Natural killer cell (primary cell): Measurements from ENCODE around the gene CEP41. TPM values are rescaled to one million over a fixed set of nuclear protein-coding genes. Genes with fewer than 3 reads are reported as not detected.
"Not testable (repeated sequence)": the region's sequence is repeated elsewhere in the genome, so short reads cannot be mapped to it uniquely, and the experiment has no call there.

Experiments
- ATAC-seq, 3 donors: fragments of 150-1000 bp in 2 of 3; fragments of 200-7000 bp in 1 of 3; cut with Tn5 transposase; 1 replicate in 1 of 3; 2 replicates in 2 of 3; pipeline ENCODE4 v1.10.0; 2021; ENCODE audit warnings: mild to moderate bottlenecking in 2 of 3, moderate library complexity in 2 of 3
- DNase-seq, 2 donors: peaks; one replicate each; pipeline versions ENCODE4 v3.0.0 to v3.0.0-alpha.2; 2013 to 2021; ENCODE audit warnings: mixed read lengths in 1 of 2
- H3K27ac ChIP-seq: one replicate; pipeline ENCODE4 v1.5.1; 2013; ENCODE audit warnings: mild to moderate bottlenecking, low read length
- H3K27me3 ChIP-seq: one replicate; pipeline ENCODE4 v1.6.1; 2013; ENCODE audit warnings: low read length; ENCODE audit not compliant: control insufficient read depth, insufficient read depth
- H3K36me3 ChIP-seq: one replicate; pipeline ENCODE4 v1.6.1; 2013; ENCODE audit warnings: low read length; ENCODE audit not compliant: control insufficient read depth, insufficient read depth
- H3K4me1 ChIP-seq: one replicate; pipeline ENCODE4 v1.6.1; 2013; ENCODE audit warnings: low read length; ENCODE audit not compliant: control insufficient read depth, insufficient read depth
- H3K4me3 ChIP-seq: one replicate; pipeline ENCODE4 v1.5.1; 2013; ENCODE audit warnings: low read length
- H3K9me3 ChIP-seq: one replicate; pipeline ENCODE4 v1.6.1; 2013; ENCODE audit warnings: low read length; ENCODE audit not compliant: control insufficient read depth, insufficient read depth
- H3K27ac Mint-ChIP-seq, 2 donors: one replicate each; pipeline ENCODE4 v1.8.0; 2022; ENCODE audit warnings: mild to moderate bottlenecking in 2 of 2, mixed read lengths in 2 of 2, moderate library complexity in 1 of 2
- H3K27me3 Mint-ChIP-seq, 2 donors: one replicate each; pipeline ENCODE4 v1.8.0; 2022; ENCODE audit warnings: low read depth in 2 of 2, mixed read lengths in 2 of 2
- H3K36me3 Mint-ChIP-seq: one replicate; pipeline ENCODE4 v1.8.0; 2022; ENCODE audit warnings: mixed read lengths
- H3K4me1 Mint-ChIP-seq, 2 donors: one replicate each; pipeline ENCODE4 v1.8.0; 2022; ENCODE audit warnings: mixed read lengths in 2 of 2
- H3K4me3 Mint-ChIP-seq: one replicate; pipeline ENCODE4 v1.8.0; 2022; ENCODE audit warnings: mild to moderate bottlenecking, moderate library complexity, mixed read lengths
- H3K9me3 Mint-ChIP-seq, 2 donors: one replicate each; pipeline ENCODE4 v1.8.0; 2022; ENCODE audit warnings: mixed read lengths in 2 of 2
- WGBS: methylation state at CpG from one replicate; pipeline ENCODE4 v1.1.7; 2013; ENCODE audit warnings: missing lambda C conversion rate; ENCODE audit not compliant: insufficient coverage; 5-methylcytosine and 5-hydroxymethylcytosine counted together
- intact Hi-C: fragments of 100-400 bp; cut with micrococcal nuclease; formaldehyde crosslinking; loops from one replicate; pipeline ENCODE4 v1.14.2; 2022
- total RNA-seq, 4 donors: library from RNA; stranded (reverse); fragments of 120-200 nt in 1 of 4; gene quantifications; one replicate each; pipeline versions ENCODE4 v1.2.3 to v1.2.4, GENCODE V29; 2013 to 2022
- TF ChIP-seq, protein P1 (sequence below): fragments of 200-600 bp; IDR thresholded peaks from one replicate; pipeline ENCODE4 v1.8.0; 2022; ENCODE audit warnings: antibody characterized with exemption

Gene CEP41
- total RNA-seq, 3 donors from 2014 or later (not counting 1 experiment from before 2014, with no cell fraction given): 8.7 to 14.2 (median 11.2) TPM

DNA sequence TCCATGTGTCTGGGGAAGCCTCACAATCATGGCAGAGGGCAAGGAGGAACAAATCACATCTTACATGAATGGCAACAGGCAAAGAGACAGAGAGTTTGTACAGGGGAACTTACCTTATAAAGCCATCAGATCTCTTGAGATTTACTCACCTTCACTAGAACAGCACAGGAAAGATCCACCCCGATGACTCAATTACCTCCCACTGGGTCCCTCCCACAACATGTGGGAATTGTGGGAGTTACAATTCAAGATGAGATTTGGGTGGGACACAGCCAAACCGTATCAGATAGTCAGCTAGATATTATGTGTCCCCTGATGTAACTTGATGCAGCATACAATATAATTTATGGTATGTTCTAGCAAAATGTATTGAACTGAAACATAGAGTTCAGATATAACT lies 14.1 kb upstream of the CEP41 start:
- Mint-ChIP-seq H3K27me3 (no peaks in the 10 kb centered on the region), H3K4me1 (peaks cover 14 to 20% of the 10 kb centered on the region in 2 donors), H3K27ac (no peak overlapping the region), H3K4me3 (no peak overlapping the region), H3K36me3 (peaks cover 15% of the 10 kb centered on the region), H3K9me3 (peaks cover 2% of the 10 kb centered on the region in 2 donors)
- no peak for DNase-seq
- intact Hi-C loops: no loop called here
- no peak overlapping the region for H3K27ac ChIP-seq
- H3K4me1 ChIP-seq: no peaks in the 10 kb centered on the region
- H3K4me3 ChIP-seq: no peak overlapping the region
- TF ChIP-seq, protein P1, sequence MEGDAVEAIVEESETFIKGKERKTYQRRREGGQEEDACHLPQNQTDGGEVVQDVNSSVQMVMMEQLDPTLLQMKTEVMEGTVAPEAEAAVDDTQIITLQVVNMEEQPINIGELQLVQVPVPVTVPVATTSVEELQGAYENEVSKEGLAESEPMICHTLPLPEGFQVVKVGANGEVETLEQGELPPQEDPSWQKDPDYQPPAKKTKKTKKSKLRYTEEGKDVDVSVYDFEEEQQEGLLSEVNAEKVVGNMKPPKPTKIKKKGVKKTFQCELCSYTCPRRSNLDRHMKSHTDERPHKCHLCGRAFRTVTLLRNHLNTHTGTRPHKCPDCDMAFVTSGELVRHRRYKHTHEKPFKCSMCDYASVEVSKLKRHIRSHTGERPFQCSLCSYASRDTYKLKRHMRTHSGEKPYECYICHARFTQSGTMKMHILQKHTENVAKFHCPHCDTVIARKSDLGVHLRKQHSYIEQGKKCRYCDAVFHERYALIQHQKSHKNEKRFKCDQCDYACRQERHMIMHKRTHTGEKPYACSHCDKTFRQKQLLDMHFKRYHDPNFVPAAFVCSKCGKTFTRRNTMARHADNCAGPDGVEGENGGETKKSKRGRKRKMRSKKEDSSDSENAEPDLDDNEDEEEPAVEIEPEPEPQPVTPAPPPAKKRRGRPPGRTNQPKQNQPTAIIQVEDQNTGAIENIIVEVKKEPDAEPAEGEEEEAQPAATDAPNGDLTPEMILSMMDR: no peak
- no peaks in the 10 kb centered on the region for H3K27me3 ChIP-seq
- WGBS: 80% methylated on average over 1 of the region's 2 CpGs
- peaks cover 5% of the 10 kb centered on the region for H3K9me3 ChIP-seq
- no peaks in the 10 kb centered on the region for H3K36me3 ChIP-seq
- no peak for ATAC-seq

DNA sequence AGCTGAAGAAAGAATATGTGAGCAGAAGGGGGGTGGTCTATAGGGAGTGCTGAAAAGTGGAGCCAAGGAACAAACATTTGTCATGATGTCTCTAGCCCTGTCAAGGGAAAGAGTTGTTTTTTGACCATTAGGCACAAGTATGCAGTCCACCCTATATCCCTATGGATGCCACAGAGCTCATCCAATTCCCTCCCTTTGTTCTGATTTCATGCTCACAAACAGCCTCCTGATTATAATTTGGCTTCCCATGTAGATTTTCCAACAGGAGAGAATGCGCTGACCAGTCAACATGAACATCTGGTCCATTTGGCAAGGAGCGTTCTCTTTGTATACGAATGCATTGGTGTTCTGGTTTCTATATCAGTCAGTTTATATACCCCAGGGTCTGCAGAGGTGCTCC lies 12.1 kb upstream of the CEP41 start:
- TF ChIP-seq, protein P1: no peak
- H3K27me3 Mint-ChIP-seq: no peaks in the 10 kb centered on the region
- H3K4me3 Mint-ChIP-seq: no peak overlapping the region
- no peaks in the 10 kb centered on the region for H3K36me3 ChIP-seq
- no peak overlapping the region for H3K27ac Mint-ChIP-seq
- DNase-seq: no peak
- intact Hi-C loops: no loop called here
- H3K36me3 Mint-ChIP-seq: peaks cover 1% of the 10 kb centered on the region
- H3K9me3 ChIP-seq: no peaks in the 10 kb centered on the region
- H3K27ac ChIP-seq: no peak overlapping the region
- H3K4me1 ChIP-seq: no peaks in the 10 kb centered on the region
- WGBS: 89% methylated on average over 3 of the region's 3 CpGs
- peaks cover 2 to 9% of the 10 kb centered on the region in 2 donors for H3K4me1 Mint-ChIP-seq
- no peaks in the 10 kb centered on the region for H3K27me3 ChIP-seq
- ATAC-seq: no peak
- peaks cover 2% of the 10 kb centered on the region in 2 donors for H3K9me3 Mint-ChIP-seq
- H3K4me3 ChIP-seq: no peak overlapping the region

DNA sequence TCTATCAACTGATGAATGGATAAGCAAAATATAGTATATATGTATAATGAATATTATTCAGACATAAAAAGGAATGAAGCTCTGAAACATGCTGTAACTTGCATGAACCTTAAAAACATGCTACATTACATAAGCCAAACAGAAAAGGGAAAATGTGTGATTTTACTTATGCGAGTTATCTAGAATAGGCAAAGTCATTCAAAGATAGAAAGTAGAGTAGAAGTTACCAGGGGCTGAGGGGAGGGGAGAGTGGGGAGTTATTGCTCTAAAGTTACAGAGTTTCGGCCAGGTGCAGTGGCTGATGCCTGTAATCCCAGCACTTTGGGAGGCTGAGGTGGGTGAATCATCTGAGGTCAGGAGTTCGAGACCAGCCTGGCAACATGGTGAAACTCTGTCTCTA lies 10.5 kb upstream of the CEP41 start:
- H3K27ac Mint-ChIP-seq, ATAC-seq, H3K4me3 Mint-ChIP-seq, H3K36me3 ChIP-seq, H3K9me3 ChIP-seq, H3K9me3 Mint-ChIP-seq, intact Hi-C loops, H3K4me1 ChIP-seq, H3K36me3 Mint-ChIP-seq, H3K4me1 Mint-ChIP-seq, H3K27me3 Mint-ChIP-seq, H3K27me3 ChIP-seq, H3K4me3 ChIP-seq, DNase-seq, H3K27ac ChIP-seq: not testable (repeated sequence)
- WGBS: 96% methylated on average over 2 of the region's 3 CpGs

DNA sequence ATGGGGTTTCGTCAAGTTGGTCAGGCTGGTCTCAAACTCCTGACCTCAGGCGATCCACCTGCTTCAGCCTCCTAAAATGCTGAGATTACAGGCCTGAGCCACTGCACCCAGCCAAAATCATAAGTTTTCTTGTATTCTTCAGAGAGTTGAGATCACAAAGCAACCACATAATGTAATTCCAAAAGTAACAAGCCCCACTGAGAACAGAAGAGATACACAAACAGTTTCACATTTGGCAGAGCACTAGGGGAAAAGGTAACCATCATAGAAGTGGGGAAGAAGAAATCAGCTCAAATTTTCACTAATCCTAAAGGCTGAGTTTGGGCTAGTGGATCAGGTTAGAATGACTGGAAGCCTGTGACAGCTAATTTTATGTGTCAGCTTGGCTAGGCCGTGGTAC lies 5.4 kb upstream of the CEP41 start:
- H3K36me3 Mint-ChIP-seq: no peaks in the 10 kb centered on the region
- Histone ChIP-seq H3K9me3 (no peaks in the 10 kb centered on the region), H3K4me1 (peaks cover 4% of the 10 kb centered on the region), H3K27me3 (no peaks in the 10 kb centered on the region), H3K4me3 (no peak overlapping the region), H3K36me3 (no peaks in the 10 kb centered on the region), H3K27ac (no peak overlapping the region)
- 85% methylated on average over 3 of the region's 3 CpGs for WGBS
- DNase-seq (no peak), ATAC-seq (no peak)
- TF ChIP-seq, protein P1: no peak
- intact Hi-C loops: no loop called here
- H3K9me3 Mint-ChIP-seq: peaks cover 2% of the 10 kb centered on the region in 2 donors
- no peak overlapping the region for H3K27ac Mint-ChIP-seq
- no peak overlapping the region for H3K4me3 Mint-ChIP-seq
- H3K4me1 Mint-ChIP-seq: peaks cover 4 to 5% of the 10 kb centered on the region in 2 donors
- no peaks in the 10 kb centered on the region for H3K27me3 Mint-ChIP-seq
